ENCODE results near the gene OR4D10.
"Not testable (repeated sequence)": the region's sequence is repeated elsewhere in the genome, so short reads cannot be mapped to it uniquely, and the experiment has no call there.

The OR4D10 gene

DNA sequence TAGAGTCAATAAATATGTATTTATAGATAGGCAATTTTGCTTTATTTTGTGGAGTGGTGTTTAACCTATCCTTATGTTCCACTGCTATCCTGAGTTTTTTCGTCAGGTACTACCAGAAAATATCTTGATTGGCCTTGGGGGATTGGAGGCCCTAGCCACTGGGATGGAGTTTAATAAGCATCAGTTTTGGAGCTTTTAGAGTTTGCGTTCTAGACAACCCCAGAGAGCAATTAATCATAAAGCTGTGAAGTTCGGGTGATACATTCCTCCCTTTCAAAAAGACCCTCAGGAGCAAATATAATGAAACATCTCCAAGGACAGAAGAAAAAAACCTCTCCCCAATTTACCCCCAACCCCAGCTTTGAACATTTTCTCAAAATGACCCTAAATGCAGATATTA lies 36.9 kb upstream of the OR4D10 start, which contains the start of gene OR5A1:
OR5A1 (plus strand) TSS at position 301 of the 400 bp plus-strand sequence. CDS start 6,700 bp downstream, outside the sequence.
- FAIRE-seq, result no peak
- TF ChIP-seq, protein P1, sequence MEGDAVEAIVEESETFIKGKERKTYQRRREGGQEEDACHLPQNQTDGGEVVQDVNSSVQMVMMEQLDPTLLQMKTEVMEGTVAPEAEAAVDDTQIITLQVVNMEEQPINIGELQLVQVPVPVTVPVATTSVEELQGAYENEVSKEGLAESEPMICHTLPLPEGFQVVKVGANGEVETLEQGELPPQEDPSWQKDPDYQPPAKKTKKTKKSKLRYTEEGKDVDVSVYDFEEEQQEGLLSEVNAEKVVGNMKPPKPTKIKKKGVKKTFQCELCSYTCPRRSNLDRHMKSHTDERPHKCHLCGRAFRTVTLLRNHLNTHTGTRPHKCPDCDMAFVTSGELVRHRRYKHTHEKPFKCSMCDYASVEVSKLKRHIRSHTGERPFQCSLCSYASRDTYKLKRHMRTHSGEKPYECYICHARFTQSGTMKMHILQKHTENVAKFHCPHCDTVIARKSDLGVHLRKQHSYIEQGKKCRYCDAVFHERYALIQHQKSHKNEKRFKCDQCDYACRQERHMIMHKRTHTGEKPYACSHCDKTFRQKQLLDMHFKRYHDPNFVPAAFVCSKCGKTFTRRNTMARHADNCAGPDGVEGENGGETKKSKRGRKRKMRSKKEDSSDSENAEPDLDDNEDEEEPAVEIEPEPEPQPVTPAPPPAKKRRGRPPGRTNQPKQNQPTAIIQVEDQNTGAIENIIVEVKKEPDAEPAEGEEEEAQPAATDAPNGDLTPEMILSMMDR (IDR thresholded peaks at IDR 0.05; ENCODE audit: insufficient read depth, missing control alignments), result no peak

DNA sequence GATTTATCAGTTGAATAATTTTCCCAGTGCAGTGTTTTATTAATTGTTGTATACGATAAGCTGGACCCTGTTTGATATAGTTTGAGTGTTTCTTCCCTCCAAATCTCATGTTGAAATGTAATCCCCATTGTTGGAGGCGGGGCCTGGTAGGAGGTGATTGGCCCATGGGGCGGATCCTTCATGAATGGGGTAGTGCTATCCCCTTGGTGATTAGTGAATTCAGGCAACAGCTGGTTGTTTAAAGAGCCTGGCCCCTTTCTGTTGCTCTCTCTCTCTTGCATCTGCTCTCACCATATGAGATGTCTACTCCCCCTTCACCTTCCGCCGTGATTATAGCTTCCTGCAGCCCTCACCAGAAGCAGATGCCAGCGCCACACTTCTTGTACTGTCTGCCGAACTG lies 35.3 kb upstream of the OR4D10 start:
- TF ChIP-seq, protein P1 (IDR thresholded peaks at IDR 0.05; ENCODE audit: insufficient read depth, missing control alignments), result no peak
- DNase-seq (ENCODE audit: insufficient read length, low spot score) (no peak), FAIRE-seq (no peak)

More for the DNA sequence above, 36.9 kb upstream of the OR4D10 start, which contains the start of gene OR5A1:
- no peak for DNase-seq (ENCODE audit: insufficient read length, low spot score)

DNA sequence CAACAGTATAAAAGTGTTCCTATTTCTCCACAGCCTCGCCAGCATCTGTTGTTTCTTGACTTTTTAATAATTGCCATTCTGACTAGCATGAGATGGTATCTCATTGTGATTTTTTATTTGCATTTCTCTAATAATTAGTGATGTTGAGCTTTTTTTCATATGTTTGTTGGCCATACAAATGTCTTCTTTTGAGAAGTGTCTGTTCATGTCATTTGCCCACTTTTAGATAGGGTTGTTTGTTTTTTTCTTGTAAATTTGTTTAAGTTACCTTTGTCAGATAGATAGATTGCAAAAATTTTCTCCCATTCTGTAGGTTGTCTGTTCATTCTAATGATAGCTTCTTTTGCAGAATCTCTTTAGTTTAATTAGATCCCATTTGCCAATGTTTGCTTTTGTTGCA lies 27.5 kb upstream of the OR4D10 start:
- not testable (repeated sequence) for DNase-seq (ENCODE audit: insufficient read length, low spot score); FAIRE-seq

DNA sequence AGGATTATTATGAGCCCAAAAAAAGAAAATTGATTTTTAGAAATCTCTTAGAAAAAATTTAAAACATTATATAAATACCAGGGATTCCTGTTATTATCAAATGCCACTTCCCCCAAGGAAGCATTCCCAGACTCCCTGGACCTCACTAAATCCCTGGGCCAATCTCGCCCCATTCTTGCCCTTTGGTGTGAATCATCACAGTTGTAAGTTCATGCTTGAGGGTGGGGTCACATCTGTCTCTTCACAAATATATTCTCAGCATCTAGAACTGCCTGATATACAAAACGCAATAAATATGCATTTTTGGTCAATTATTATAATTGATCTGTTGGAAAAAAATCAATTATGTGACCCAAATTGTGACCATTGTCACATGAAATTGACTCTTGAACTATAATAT lies 24.6 kb upstream of the OR4D10 start:
- DNase-seq (ENCODE audit: insufficient read length, low spot score) (no peak), FAIRE-seq (no peak)
- TF ChIP-seq, protein P1 (IDR thresholded peaks at IDR 0.05; ENCODE audit: insufficient read depth, missing control alignments), result no peak

DNA sequence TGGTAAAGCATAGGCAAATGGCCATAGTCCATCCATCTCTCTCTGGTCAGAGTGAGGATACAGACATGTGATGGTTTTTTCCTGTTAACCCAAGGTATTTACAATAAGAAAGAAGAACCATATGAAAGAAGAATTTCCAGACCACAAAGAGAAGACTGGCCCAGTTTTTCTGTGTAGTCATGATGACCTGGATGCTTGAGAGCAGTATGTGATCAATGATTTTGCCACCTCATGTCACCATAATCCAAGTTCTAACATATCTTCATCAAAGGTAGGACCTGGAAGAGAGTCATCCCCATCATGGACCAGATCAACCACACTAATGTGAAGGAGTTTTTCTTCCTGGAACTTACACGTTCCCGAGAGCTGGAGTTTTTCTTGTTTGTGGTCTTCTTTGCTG lies 16.5 kb upstream of the OR4D10 start, which contains the start of gene OR4D6:
OR4D6 (plus strand) TSS at position 301 of the 400 bp plus-strand sequence; CDS start at position 301, 0 bp downstream.
- no peak for DNase-seq (ENCODE audit: insufficient read length, low spot score)
- TF ChIP-seq, protein P1 (IDR thresholded peaks at IDR 0.05; ENCODE audit: insufficient read depth, missing control alignments), result no peak
- no peak for FAIRE-seq

DNA sequence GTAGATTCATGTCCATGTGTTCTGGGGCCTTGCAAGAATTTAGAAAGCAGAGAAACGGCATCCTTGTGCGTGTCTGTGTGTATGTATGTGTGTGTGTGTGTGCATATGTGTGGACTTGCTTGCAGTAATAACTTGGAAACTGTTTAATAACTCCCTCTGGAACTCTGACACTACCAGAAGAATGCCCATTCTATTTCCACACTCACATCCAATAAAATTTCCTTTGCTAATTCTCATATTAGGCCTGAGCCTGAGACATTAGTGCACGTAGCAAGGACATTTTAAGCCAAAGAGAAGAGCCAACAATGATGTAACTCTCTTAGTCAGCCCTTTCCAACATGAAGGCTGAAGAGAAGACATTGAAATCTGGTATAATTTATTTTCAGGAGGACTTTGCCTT lies 13.2 kb upstream of the OR4D10 start:
- DNase-seq (ENCODE audit: insufficient read length, low spot score) (no peak), FAIRE-seq (no peak)
- TF ChIP-seq, protein P1 (IDR thresholded peaks at IDR 0.05; ENCODE audit: insufficient read depth, missing control alignments), result no peak

DNA sequence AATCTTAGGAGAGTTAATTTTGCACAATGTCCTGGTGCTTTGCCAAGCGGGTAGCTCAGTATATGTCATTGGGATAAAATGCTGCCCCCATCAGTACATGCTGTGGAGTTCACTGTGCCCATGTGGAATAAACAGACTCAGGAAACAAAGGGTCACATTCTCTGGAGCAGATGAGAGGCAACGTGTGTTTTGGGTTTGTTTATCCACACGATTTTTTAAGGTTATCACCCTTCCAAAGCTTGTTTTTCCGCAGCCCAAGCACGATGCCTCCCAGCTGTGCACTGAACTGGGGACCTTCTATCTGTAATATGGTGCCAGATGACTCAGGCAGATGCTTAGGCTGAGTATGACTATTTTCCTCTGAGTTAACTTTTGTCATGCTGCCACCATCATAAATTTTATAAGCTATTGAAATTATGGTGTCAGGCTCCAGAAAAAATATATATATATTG lies 9.9 kb upstream of the OR4D10 start:
- TF ChIP-seq, protein P1 (IDR thresholded peaks at IDR 0.05; ENCODE audit: insufficient read depth, missing control alignments), result no peak
- DNase-seq (ENCODE audit: insufficient read length, low spot score), result no peak
- no peak for FAIRE-seq

DNA sequence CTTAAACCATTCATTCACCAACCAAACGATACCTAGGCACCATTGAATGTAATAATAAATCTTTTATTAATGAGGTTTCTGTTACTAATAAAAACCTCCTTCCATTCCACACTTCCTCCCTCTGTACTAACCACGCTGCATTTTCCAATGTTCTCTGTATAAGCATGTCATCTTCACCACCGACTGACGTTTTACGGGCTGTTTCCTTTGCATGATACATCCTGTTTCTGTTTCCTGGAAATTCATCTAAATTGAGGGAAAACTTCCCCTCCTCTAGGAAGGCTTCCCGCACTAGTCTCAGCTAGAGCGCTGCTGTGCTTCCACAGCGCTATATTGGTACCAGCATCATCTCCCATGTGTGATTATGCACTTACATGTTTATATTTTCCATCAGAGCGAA lies 2.1 kb downstream of the OR4D10 start:
- DNase-seq (ENCODE audit: insufficient read length, low spot score), result no peak
- TF ChIP-seq, protein P1 (IDR thresholded peaks at IDR 0.05; ENCODE audit: insufficient read depth, missing control alignments), result no peak
- no peak for FAIRE-seq
